ENCODE measurements around the gene MEIS1.

DNA sequence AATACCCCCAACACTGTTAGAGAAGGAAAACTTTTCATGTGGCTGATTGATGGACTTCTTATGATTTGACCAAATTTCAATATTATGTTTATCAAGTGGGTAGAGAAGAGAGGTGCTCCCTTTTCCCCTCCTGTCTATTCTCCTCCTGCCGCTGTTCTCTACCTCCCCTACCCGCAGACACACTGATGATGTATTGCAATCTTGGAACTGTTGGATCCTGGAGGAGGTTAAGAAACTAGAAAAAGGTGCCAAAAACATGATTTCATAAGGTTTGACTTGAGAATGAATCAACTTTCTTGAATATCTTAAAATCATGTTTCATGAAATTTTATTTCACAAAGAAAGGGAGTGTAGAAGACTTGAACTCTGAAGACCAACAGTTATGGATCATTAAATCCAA is 125.8 kb downstream of the MEIS1 start:
- TF ChIP-seq EZH2phosphoT487 (IDR thresholded peaks at IDR 0.05; ENCODE audit: low read depth) (no peak), CTCF (IDR thresholded peaks at IDR 0.05; ENCODE audit: low read depth, low read length) (no peak)

Measured in OCI-LY3 (cell line).